Measurements from ENCODE around the gene TPX2. TPM values are rescaled to one million over a fixed set of nuclear protein-coding genes. Genes with fewer than 3 reads are reported as not detected.

Gene TPX2
- total and polyA plus RNA-seq, 2 of the 8 experiments (the other 6 are each of a cell fraction or from before 2014, with no cell fraction given) = 43.6 to 125 TPM

DNA sequence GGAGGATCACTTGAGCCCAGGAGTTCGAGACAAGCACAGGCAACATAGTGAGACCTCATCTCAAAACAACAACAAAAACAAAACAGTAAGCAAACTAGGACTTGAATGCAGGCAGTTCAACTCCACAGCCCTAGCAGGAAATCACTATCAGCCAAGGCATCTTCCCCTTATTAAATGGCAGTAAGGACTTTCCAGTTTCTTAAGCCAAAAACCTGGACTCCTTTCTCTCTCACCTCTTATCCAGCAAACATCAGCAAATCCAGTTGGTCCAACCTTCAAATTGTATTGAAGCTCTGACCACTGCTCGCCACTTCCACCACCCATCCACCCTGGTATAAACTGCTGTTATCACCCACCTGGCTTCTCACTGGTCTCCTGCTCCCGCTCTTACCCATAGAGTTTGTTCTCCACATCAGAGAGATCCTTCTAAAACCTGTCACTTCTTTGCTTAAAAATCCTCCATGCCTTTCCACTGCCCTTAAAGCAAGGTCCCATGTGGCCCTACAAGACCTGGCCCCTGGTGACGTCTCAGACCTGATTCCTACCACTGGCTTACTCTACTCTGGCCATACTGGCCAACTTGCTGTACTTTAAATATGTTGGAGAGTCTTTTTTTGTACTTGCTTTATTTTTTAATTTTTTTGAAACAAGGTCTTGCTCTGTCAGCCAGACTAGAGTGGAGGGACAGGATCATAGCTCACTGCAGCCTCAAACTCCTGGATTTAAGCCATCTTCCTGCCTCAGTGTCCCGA is 44.1 kb upstream of the TPX2 start:
- no peak overlapping the region for H4K8ac ChIP-seq (ENCODE audit: extremely low read depth, insufficient read depth, low read length)
- peaks cover 5% of the 10 kb centered on the region for H3K79me1 ChIP-seq (ENCODE audit: low read depth, low read length)
- no peak overlapping the region for H2AFZ ChIP-seq (ENCODE audit: low read length)
- peaks cover 15 to 26% (median 20%) of the 10 kb centered on the region in 4 experiments for H3K4me1 ChIP-seq (replicated peaks in 1 of 4; ENCODE audit: control insufficient read depth in 3 of 4, insufficient read depth in 4 of 4, low read length in 3 of 4)
- no peak overlapping the region for H3K56ac ChIP-seq (replicated peaks; ENCODE audit: insufficient read length, low read depth, low read length)
- peak overlapping the region; percentile 86; the same call in 1 of the 2 replicates for H3K18ac ChIP-seq (ENCODE audit: extremely low read depth, low read length)
- H2BK5ac ChIP-seq (ENCODE audit: low read depth, low read length) = peak overlapping the region; percentile 86; the same call in 1 of the 2 replicates
- peak overlapping the region; percentile 88; the same call in 1 of the 2 replicates for H2BK15ac ChIP-seq (ENCODE audit: low read length)
- H3K27me3 ChIP-seq (replicated peaks in 1 of 4; ENCODE audit: control insufficient read depth in 3 of 4, extremely low read depth in 1 of 4, insufficient read depth in 3 of 4, low read length in 3 of 4) = no peaks in the 10 kb centered on the region
- H3K79me2 ChIP-seq (ENCODE audit: control insufficient read depth in 1 of 2, insufficient read depth in 2 of 2, low read length in 2 of 2) = peaks cover 0 to 58% of the 10 kb centered on the region in 2 experiments; a peak in 2 of 4 replicates
- ChIA-PET POLR2A (ENCODE audit: partially characterized antibody) (interaction anchor here (1.2 to 3.4 kb wide), 3 partner anchors 12 to 33 kb away, joined by 3 to 25 read pairs (median 4); no protein-coding TSS in a partner anchor), CTCF (ENCODE audit: partially characterized antibody) (interaction anchor here (1.3 to 6.8 kb wide), 6 partner anchors 9 to 138 kb away, joined by 3 to 49 read pairs (median 9); no protein-coding TSS in a partner anchor)
- H2BK120ac ChIP-seq (replicated peaks; ENCODE audit: low read depth, low read length) = no peak overlapping the region
- H3K9ac ChIP-seq (replicated peaks in 1 of 4; ENCODE audit: extremely low read depth in 1 of 4, low read depth in 3 of 4, low read length in 3 of 4) = no peak overlapping the region
- FAIRE-seq = no peak
- H3K4me3 ChIP-seq (ENCODE audit: extremely low read depth in 1 of 4, insufficient read depth in 2 of 4, low read depth in 3 of 4, low read length in 4 of 4) = peak overlapping the region in 1 of 4 experiments; percentile 5; a peak in 1 of 8 replicates
- no peak overlapping the region for H4K5ac ChIP-seq (ENCODE audit: insufficient read length, low read depth, low read length)
- no peak overlapping the region for H3K14ac ChIP-seq (ENCODE audit: insufficient read length)
- peaks cover 0 to under 1% of the 10 kb centered on the region in 2 experiments for H4K20me1 ChIP-seq (replicated peaks in 1 of 2; ENCODE audit: control insufficient read depth in 1 of 2, insufficient read depth in 2 of 2, low read length in 2 of 2)
- H3K36me3 ChIP-seq (ENCODE audit: control insufficient read depth in 2 of 4, insufficient read depth in 4 of 4, low read length in 3 of 4) = peaks cover 0 to 2% (median 0%) of the 10 kb centered on the region in 4 experiments; a peak in 1 of 8 replicates
- H3K27ac ChIP-seq (ENCODE audit: low read depth, low read length) = peak overlapping the region; percentile 23; the same call in 1 of the 2 replicates
- TF ChIP-seq MAFK (IDR thresholded peaks at IDR 0.05; ENCODE audit: low read depth, low read length) (no peak), TEAD4 (IDR thresholded peaks at IDR 0.05; ENCODE audit: low read depth, low read length) (no peak), JUN (IDR thresholded peaks at IDR 0.05; ENCODE audit: low read depth, low read length) (no peak), RAD21 (IDR thresholded peaks at IDR 0.05 in 1 of 2, conservative IDR thresholded peaks at IDR 0.05 in 1 of 2; ENCODE audit: low read depth in 2 of 2, low read length in 2 of 2) (no peak), SIRT6 (IDR thresholded peaks at IDR 0.05; ENCODE audit: low read length) (no peak), GABPA (IDR thresholded peaks at IDR 0.05; ENCODE audit: borderline replicate concordance, insufficient read depth, low read length) (no peak), CHD2 (IDR thresholded peaks at IDR 0.05; ENCODE audit: low read length) (no peak)
- H3K9me3 ChIP-seq (ENCODE audit: insufficient read depth in 2 of 2, low read depth in 1 of 2, low read length in 1 of 2) = no peaks in the 10 kb centered on the region
- H2BK20ac ChIP-seq (ENCODE audit: low read length) = 0 out of 2 replicates have a peak overlapping the region, but pooled peaks have one; percentile 61
- 92% methylated on average over 5 of the region's 5 CpGs; no CpG with 5 or more reads in 1 of the 2 experiments for WGBS, 2 experiments (ENCODE audit: extremely low coverage in 1 of 2, insufficient coverage in 1 of 2, insufficient read length in 1 of 2, insufficient replicate concordance in 2 of 2, low coverage in 1 of 2, low lambda C conversion rate in 2 of 2, missing lambda C conversion rate in 1 of 2)
- no peak overlapping the region for H3K23ac ChIP-seq (ENCODE audit: insufficient read length)
- peak overlapping the region; percentile 57 for H4K91ac ChIP-seq (replicated peaks; ENCODE audit: insufficient read length, low read length)
- peak overlapping the region; percentile 58; the same call in 1 of the 2 replicates for H2AK5ac ChIP-seq (ENCODE audit: low read depth, low read length)
- peak overlapping the region; percentile 93 for H2BK12ac ChIP-seq (ENCODE audit: low read depth, low read length)
- H3K4me2 ChIP-seq (ENCODE audit: insufficient read depth in 1 of 2, low read depth in 2 of 2, low read length in 2 of 2) = peak overlapping the region; percentile 41 to 49; a peak in 3 of 4 replicates
- no peak overlapping the region for H3K4ac ChIP-seq (replicated peaks; ENCODE audit: insufficient read length, low read depth, low read length)
- H3K23me2 ChIP-seq (ENCODE audit: low read depth, low read length) = no peaks in the 10 kb centered on the region
- DNase-seq (ENCODE audit: low read depth in 1 of 2, low spot score in 2 of 2) = no peak
